Immature natural killer cell (primary cell): ENCODE data around the gene CBLB. TPM values are rescaled to one million over a fixed set of nuclear protein-coding genes. Genes with fewer than 3 reads are reported as not detected.

Experiments used
- DNase-seq, 3 donors: peaks; one replicate each; pipeline ENCODE4 v3.0.0; 2022; ENCODE audit warnings: mixed read lengths in 1 of 3
- H3K27ac Mint-ChIP-seq, 6 donors: one replicate each; pipeline ENCODE4 v1.8.0; 2020; ENCODE audit warnings: mixed read lengths in 6 of 6, mild to moderate bottlenecking in 5 of 6, inconsistent platforms in 4 of 6, moderate library complexity in 3 of 6
- H3K27me3 Mint-ChIP-seq, 3 donors: one replicate each; pipeline ENCODE4 v1.8.0; 2020 to 2021; ENCODE audit warnings: low read depth in 3 of 3, mild to moderate bottlenecking in 3 of 3, mixed read lengths in 3 of 3, moderate library complexity in 3 of 3, inconsistent platforms in 1 of 3
- H3K36me3 Mint-ChIP-seq, 3 donors: one replicate each; pipeline ENCODE4 v1.8.0; 2020; ENCODE audit warnings: mixed read lengths in 3 of 3, inconsistent platforms in 2 of 3, mild to moderate bottlenecking in 2 of 3
- H3K4me1 Mint-ChIP-seq, 2 donors: one replicate each; pipeline ENCODE4 v1.8.0; 2020; ENCODE audit warnings: inconsistent platforms in 2 of 2, mild to moderate bottlenecking in 2 of 2, mixed read lengths in 2 of 2, moderate library complexity in 1 of 2
- H3K4me3 Mint-ChIP-seq, 5 donors: one replicate each; pipeline ENCODE4 v1.8.0; 2020; ENCODE audit warnings: mild to moderate bottlenecking in 5 of 5, mixed read lengths in 5 of 5, inconsistent platforms in 3 of 5, moderate library complexity in 3 of 5
- H3K9me3 Mint-ChIP-seq, 6 donors: one replicate each; pipeline ENCODE4 v1.8.0; 2020; ENCODE audit warnings: mild to moderate bottlenecking in 6 of 6, mixed read lengths in 6 of 6, inconsistent platforms in 4 of 6, moderate library complexity in 3 of 6
- polyA plus RNA-seq, 3 donors: library from polyadenylated mRNA; unstranded; fragments of 300-500 nt; fragmentation: Illumina TruSeq; gene quantifications; one replicate each; pipeline ENCODE4 v1.2.3, GENCODE V29; 2021

CBLB gene
- polyA plus RNA-seq, 3 donors from 2014 or later: 27.7 to 62.4 (median 31.5) TPM

GRCh38 chr3:105656651-105657504, 211.9 kb downstream of the CBLB start:
- no peak overlapping the region for H3K4me3 Mint-ChIP-seq
- peaks cover 5 to 24% of the 10 kb centered on the region in 2 donors for H3K4me1 Mint-ChIP-seq
- peaks cover 13 to 41% (median 23%) of the 10 kb centered on the region in 3 donors for H3K36me3 Mint-ChIP-seq
- DNase-seq: no peak
- no peaks in the 10 kb centered on the region for H3K9me3 Mint-ChIP-seq
- peaks cover 0 to 12% (median 3%) of the 10 kb centered on the region in 3 donors for H3K27me3 Mint-ChIP-seq
- peak overlapping the region in 5 of 6 donors; percentile 18 to 77 (median 56) for H3K27ac Mint-ChIP-seq

DNA sequence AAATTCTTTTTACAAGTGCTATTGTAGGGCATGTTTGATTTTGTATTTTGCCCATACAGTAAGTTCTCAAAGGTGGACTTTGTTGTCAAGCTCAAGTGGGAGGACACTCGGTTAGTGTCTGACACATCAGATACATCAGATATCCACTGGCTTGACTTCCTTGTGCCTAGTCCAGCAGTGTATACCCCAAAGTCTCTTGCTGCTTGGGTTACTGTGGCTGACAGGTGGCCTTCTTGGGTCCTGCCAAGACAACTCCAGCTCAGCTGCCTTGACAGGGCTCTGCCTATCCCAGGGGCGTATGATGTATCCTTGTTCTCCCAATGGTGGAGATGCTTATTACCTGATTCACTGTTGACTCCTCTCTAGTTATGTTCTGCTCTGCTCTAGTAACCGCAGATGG, 214.9 kb downstream of the CBLB start:
- peaks cover 11 to 25% (median 15%) of the 10 kb centered on the region in 3 donors for H3K36me3 Mint-ChIP-seq
- peaks cover 3 to 15% of the 10 kb centered on the region in 2 donors for H3K4me1 Mint-ChIP-seq
- H3K27me3 Mint-ChIP-seq: peaks cover 0 to 12% (median 3%) of the 10 kb centered on the region in 3 donors
- no peaks in the 10 kb centered on the region for H3K9me3 Mint-ChIP-seq
- no peak overlapping the region for H3K4me3 Mint-ChIP-seq
- peak overlapping the region in 1 of 6 donors; percentile 49 for H3K27ac Mint-ChIP-seq
- no peak for DNase-seq

DNA sequence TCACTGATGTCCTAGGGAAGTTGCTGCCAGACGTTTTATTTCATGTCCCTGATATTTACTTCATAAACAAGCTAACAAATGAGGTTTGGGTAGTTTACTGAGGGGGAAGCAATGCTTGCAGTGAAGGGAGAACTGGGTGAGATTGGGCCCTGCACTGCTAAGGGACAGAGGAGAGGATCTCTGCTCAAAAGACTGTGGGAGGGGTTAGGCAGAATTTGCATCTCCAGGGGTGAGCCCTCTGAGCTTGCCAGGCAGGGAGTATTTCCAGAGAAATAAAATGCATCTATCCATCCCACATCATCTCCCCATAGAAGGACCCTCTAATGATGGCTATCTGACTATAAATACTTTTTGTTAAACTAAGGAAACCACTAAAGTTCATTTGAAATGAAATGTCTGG, 215.6 kb downstream of the CBLB start:
- Mint-ChIP-seq H3K4me3 (no peak overlapping the region), H3K27me3 (peaks cover 0 to 8% (median 3%) of the 10 kb centered on the region in 3 donors), H3K27ac (peak overlapping the region in 1 of 6 donors; percentile 23), H3K9me3 (no peaks in the 10 kb centered on the region), H3K4me1 (peaks cover 0 to 11% of the 10 kb centered on the region in 2 donors), H3K36me3 (peaks cover 4 to 18% (median 9%) of the 10 kb centered on the region in 3 donors)
- DNase-seq: no peak

- no peaks in the 10 kb centered on the region for H3K9me3 Mint-ChIP-seq
- no peak overlapping the region for H3K4me3 Mint-ChIP-seq
- H3K4me1 Mint-ChIP-seq: no peaks in the 10 kb centered on the region
- H3K27ac Mint-ChIP-seq: no peak overlapping the region
- DNase-seq: no peak
- peaks cover 2 to 4% (median 3%) of the 10 kb centered on the region in 3 donors for H3K27me3 Mint-ChIP-seq
- peaks cover 0 to 3% (median 0%) of the 10 kb centered on the region in 3 donors for H3K36me3 Mint-ChIP-seq
These were observed 219.3 kb downstream of the CBLB start for GRCh38 chr3:105649480-105649879.

GRCh38 chr3:105647047-105647446, 221.8 kb downstream of the CBLB start:
- no peaks in the 10 kb centered on the region for H3K4me1 Mint-ChIP-seq
- H3K27ac Mint-ChIP-seq: no peak overlapping the region
- no peak for DNase-seq
- H3K9me3 Mint-ChIP-seq: no peaks in the 10 kb centered on the region
- peaks cover 0 to 5% (median 4%) of the 10 kb centered on the region in 3 donors for H3K36me3 Mint-ChIP-seq
- H3K4me3 Mint-ChIP-seq: no peak overlapping the region
- peaks cover 0 to 2% (median 0%) of the 10 kb centered on the region in 3 donors for H3K27me3 Mint-ChIP-seq

GRCh38 chr3:105639131-105639530, 229.7 kb downstream of the CBLB start:
- Mint-ChIP-seq H3K27me3 (no peaks in the 10 kb centered on the region), H3K27ac (no peak overlapping the region), H3K9me3 (no peaks in the 10 kb centered on the region), H3K4me1 (no peaks in the 10 kb centered on the region), H3K4me3 (no peak overlapping the region), H3K36me3 (peaks cover 0 to 7% (median 0%) of the 10 kb centered on the region in 3 donors)
- no peak for DNase-seq

- no peaks in the 10 kb centered on the region for H3K4me1 Mint-ChIP-seq
- H3K27me3 Mint-ChIP-seq: peaks cover 0 to 6% (median 0%) of the 10 kb centered on the region in 3 donors
- H3K9me3 Mint-ChIP-seq: no peaks in the 10 kb centered on the region
- H3K27ac Mint-ChIP-seq: no peak overlapping the region
- H3K4me3 Mint-ChIP-seq: no peak overlapping the region
- no peak for DNase-seq
- H3K36me3 Mint-ChIP-seq: no peaks in the 10 kb centered on the region
These were observed 234.1 kb downstream of the CBLB start for GRCh38 chr3:105634708-105635107.

DNA sequence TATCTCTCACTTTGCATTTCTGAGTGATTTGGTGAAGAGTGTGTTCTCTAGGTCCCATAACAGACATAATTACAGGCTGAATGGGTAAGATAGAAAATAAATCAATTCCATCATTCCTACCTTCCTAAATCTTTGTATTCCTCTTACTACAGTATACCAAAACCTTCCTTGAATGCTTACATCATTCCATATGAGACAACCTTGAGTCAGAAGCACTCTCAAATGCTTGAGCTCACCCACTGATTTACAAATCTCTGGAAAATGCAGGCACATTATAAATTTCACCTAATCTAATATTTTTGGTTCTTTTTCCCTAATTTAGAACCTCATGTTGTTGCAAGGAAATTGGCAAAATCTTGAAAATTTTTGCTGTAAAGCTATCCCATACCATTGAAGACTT, 239.1 kb downstream of the CBLB start:
- Mint-ChIP-seq H3K4me3 (no peak overlapping the region), H3K4me1 (no peaks in the 10 kb centered on the region), H3K27ac (no peak overlapping the region), H3K27me3 (peaks cover 0 to 6% (median 0%) of the 10 kb centered on the region in 3 donors), H3K9me3 (no peaks in the 10 kb centered on the region), H3K36me3 (no peaks in the 10 kb centered on the region)
- no peak for DNase-seq

DNA sequence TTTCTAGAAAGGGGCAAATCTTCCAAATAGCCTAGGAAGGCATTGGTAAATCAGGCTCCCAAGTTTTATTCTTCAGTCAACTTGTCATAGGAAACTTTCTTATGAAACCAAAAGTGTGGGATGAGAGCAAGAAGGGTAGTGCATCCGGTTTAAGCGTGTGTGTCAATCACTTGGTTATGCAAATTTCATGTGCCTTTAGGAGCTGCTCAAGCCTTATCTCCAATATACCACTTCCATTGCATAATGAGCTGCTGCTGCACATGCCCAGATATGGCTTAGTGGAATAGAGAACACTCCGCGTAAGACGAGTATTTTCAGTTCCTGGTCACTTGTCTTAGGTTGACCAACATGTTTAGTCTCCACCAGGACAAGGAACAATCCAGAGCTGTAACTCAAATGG, 242.1 kb downstream of the CBLB start:
- Mint-ChIP-seq H3K4me1 (no peaks in the 10 kb centered on the region), H3K9me3 (no peaks in the 10 kb centered on the region), H3K27ac (no peak overlapping the region), H3K4me3 (no peak overlapping the region), H3K36me3 (no peaks in the 10 kb centered on the region), H3K27me3 (peaks cover 0 to 4% (median 0%) of the 10 kb centered on the region in 3 donors)
- no peak for DNase-seq

GRCh38 chr3:105622169-105622568, 246.6 kb downstream of the CBLB start:
- H3K27me3 Mint-ChIP-seq: peaks cover 0 to 1% (median 0%) of the 10 kb centered on the region in 3 donors
- H3K9me3 Mint-ChIP-seq: no peaks in the 10 kb centered on the region
- no peak for DNase-seq
- no peak overlapping the region for H3K4me3 Mint-ChIP-seq
- no peaks in the 10 kb centered on the region for H3K4me1 Mint-ChIP-seq
- H3K36me3 Mint-ChIP-seq: no peaks in the 10 kb centered on the region
- no peak overlapping the region for H3K27ac Mint-ChIP-seq

GRCh38 chr3:105620236-105620635, 248.6 kb downstream of the CBLB start:
- no peaks in the 10 kb centered on the region for H3K4me1 Mint-ChIP-seq
- H3K9me3 Mint-ChIP-seq: no peaks in the 10 kb centered on the region
- peaks cover 0 to 3% (median 1%) of the 10 kb centered on the region in 3 donors for H3K27me3 Mint-ChIP-seq
- no peak overlapping the region for H3K27ac Mint-ChIP-seq
- H3K4me3 Mint-ChIP-seq: no peak overlapping the region
- DNase-seq: no peak
- H3K36me3 Mint-ChIP-seq: no peaks in the 10 kb centered on the region

DNA sequence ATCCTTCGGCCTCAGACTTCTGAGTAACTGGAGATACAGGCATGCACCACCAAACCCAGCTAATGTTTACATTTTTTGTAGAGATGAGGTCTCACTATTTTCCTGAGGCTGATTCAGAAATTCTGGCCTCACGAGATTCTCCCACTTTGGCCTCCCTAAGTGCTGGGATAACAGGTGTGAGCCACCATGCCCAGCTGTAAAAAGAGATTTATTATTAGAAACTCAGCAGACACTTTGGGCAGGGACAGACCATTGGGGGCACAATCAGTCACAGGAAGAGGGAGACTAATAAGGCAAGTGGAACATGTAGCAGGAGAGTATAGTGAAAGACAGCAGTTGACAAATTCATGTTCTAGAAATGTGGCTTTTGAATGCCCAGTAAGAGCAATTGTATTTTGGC, 249.2 kb downstream of the CBLB start:
- no peak overlapping the region for H3K4me3 Mint-ChIP-seq
- DNase-seq: no peak
- H3K4me1 Mint-ChIP-seq: no peaks in the 10 kb centered on the region
- H3K27me3 Mint-ChIP-seq: peaks cover 0 to 3% (median 1%) of the 10 kb centered on the region in 3 donors
- no peaks in the 10 kb centered on the region for H3K9me3 Mint-ChIP-seq
- H3K27ac Mint-ChIP-seq: no peak overlapping the region
- no peaks in the 10 kb centered on the region for H3K36me3 Mint-ChIP-seq

DNA sequence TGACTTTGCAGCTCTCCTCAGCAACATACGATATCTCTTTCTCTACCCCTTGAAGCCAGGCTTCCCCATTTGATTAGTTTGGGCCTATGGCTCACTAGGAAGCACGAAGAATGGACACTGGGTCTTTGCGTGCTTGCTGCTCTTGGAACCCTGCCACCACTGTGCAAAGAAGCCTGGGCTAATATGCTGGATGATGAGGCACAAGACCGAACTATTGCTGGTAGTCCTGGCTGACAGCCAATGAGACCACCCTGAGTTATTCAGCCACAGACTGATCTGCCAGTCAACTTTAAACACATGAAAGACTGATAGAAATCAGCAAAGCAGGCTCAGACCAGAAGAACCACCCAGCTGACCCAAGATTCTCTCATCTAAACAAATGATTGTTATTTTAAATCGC, 250.3 kb downstream of the CBLB start:
- Mint-ChIP-seq H3K27me3 (peaks cover 0 to 3% (median 1%) of the 10 kb centered on the region in 3 donors), H3K4me1 (no peaks in the 10 kb centered on the region), H3K27ac (no peak overlapping the region), H3K36me3 (no peaks in the 10 kb centered on the region), H3K9me3 (no peaks in the 10 kb centered on the region), H3K4me3 (no peak overlapping the region)
- DNase-seq: no peak

GRCh38 chr3:105616374-105617121, 252.3 kb downstream of the CBLB start:
- Mint-ChIP-seq H3K9me3 (no peaks in the 10 kb centered on the region), H3K27me3 (peaks cover 0 to 3% (median 1%) of the 10 kb centered on the region in 3 donors), H3K4me3 (no peak overlapping the region), H3K27ac (no peak overlapping the region), H3K4me1 (no peaks in the 10 kb centered on the region), H3K36me3 (no peaks in the 10 kb centered on the region)
- no peak for DNase-seq
